Body of pancreas (tissue), 4 donors: ENCODE measurements around the gene NIPSNAP2. TPM values are rescaled to one million over a fixed set of nuclear protein-coding genes. Genes with fewer than 3 reads are reported as not detected.
"Not testable (repeated sequence)": the region's sequence is repeated elsewhere in the genome, so short reads cannot be mapped to it uniquely, and the experiment has no call there.

Experiments
- ATAC-seq: fragments of 150-250 bp; one replicate; pipeline ENCODE4 v1.9.1; 2016
- DNase-seq, 4 donors: peaks; one replicate each; pipeline ENCODE4 v3.0.0-alpha.2; 2019
- H3K27ac ChIP-seq, 4 donors: fragments of 200-600 bp; sonication (generic); 1 replicate in 3 of 4; 2 replicates in 1 of 4; pipeline versions ENCODE4 v1.5.1 to v1.6.1; 2016 to 2019; ENCODE audit warnings: mild to moderate bottlenecking in 1 of 4, mixed read lengths in 1 of 4, moderate library complexity in 1 of 4
- H3K27me3 ChIP-seq, 2 donors: fragments of 200-600 bp; sonication (generic); one replicate each; pipeline ENCODE4 v1.6.0; 2016; ENCODE audit warnings: mild to moderate bottlenecking in 1 of 2
- H3K36me3 ChIP-seq, 2 donors: fragments of 200-600 bp; sonication (generic); replicated peaks in 1 of 2; 2 replicates each; pipeline ENCODE4 v1.5.1; 2016; ENCODE audit warnings: low read depth in 2 of 2; ENCODE audit not compliant: insufficient read depth in 1 of 2
- H3K4me1 ChIP-seq: fragments of 200-600 bp; sonication (generic); one replicate; pipeline ENCODE4 v1.6.0; 2016
- H3K4me3 ChIP-seq, 2 donors: fragments of 200-600 bp; sonication (generic); 1 replicate in 1 of 2; 2 replicates in 1 of 2; pipeline ENCODE4 v1.5.1; 2016 to 2019
- H3K9me3 ChIP-seq, 3 donors: fragments of 200-600 bp; sonication (generic); 1 replicate in 2 of 3; 2 replicates in 1 of 3; pipeline ENCODE4 v1.5.1; 2016
- POLR2A ChIP-seq, 3 donors: fragments of 450-650 bp; IDR thresholded peaks; one replicate each; pipeline ENCODE4 v1.6.1; 2016; ENCODE audit warnings: antibody characterized with exemption in 3 of 3, mild to moderate bottlenecking in 2 of 3
- WGBS, 2 donors: methylation state at CpG; one replicate each; pipeline ENCODE4 v1.1.5; 2017; 5-methylcytosine and 5-hydroxymethylcytosine counted together
- intact Hi-C: fragments of 100-400 bp; cut with DNase I; formaldehyde crosslinking; loops from one replicate; pipeline ENCODE4 v1.15.1; 2023
- total RNA-seq, 2 donors: library from RNA; depleted of rRNA; stranded (reverse); fragments of >200 nt; gene quantifications; one replicate each; pipeline ENCODE4 v1.1.0, GENCODE V29; 2016
- TF ChIP-seq, protein P1 (sequence below), 7 experiments: fragments of 450-650 bp in 4 of 7; fragments of 200-600 bp in 3 of 7; sonication (generic) in 3 of 7; IDR thresholded peaks; one replicate each; pipeline ENCODE4 v1.5.1; 2016 to 2019; ENCODE audit warnings: antibody characterized with exemption in 7 of 7

NIPSNAP2 gene
- total RNA-seq, 2 donors from 2014 or later, result 42.5 to 51.6 TPM

DNA sequence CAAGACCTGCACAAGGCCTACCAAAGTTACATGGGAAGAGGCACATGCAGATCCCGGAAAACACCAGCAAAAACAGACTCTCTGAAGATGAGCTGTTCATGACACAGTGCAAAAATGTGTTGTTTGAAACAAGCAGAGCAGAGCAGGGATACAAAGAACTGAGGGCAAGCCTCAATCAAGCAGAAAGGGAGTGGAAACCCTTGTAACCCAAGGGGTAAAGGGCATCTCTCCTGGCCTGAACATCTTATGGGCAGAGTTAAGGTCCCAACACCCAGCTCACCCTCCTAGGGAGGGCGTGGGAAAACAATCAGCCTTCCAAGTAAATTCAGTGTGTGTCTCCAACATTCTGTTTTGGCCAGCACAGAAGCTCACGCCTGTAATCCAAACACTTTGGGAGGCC, 76.3 kb downstream of the NIPSNAP2 start:
- intact Hi-C loops, result no loop called here
- Histone ChIP-seq H3K4me1 (peaks cover 3% of the 10 kb centered on the region), H3K4me3 (no peak overlapping the region), H3K36me3 (no peaks in the 10 kb centered on the region), H3K27me3 (no peaks in the 10 kb centered on the region), H3K27ac (no peak overlapping the region), H3K9me3 (no peaks in the 10 kb centered on the region)
- no peak for TF ChIP-seq POLR2A (IDR thresholded peaks at IDR 0.05)
- TF ChIP-seq, protein P1, sequence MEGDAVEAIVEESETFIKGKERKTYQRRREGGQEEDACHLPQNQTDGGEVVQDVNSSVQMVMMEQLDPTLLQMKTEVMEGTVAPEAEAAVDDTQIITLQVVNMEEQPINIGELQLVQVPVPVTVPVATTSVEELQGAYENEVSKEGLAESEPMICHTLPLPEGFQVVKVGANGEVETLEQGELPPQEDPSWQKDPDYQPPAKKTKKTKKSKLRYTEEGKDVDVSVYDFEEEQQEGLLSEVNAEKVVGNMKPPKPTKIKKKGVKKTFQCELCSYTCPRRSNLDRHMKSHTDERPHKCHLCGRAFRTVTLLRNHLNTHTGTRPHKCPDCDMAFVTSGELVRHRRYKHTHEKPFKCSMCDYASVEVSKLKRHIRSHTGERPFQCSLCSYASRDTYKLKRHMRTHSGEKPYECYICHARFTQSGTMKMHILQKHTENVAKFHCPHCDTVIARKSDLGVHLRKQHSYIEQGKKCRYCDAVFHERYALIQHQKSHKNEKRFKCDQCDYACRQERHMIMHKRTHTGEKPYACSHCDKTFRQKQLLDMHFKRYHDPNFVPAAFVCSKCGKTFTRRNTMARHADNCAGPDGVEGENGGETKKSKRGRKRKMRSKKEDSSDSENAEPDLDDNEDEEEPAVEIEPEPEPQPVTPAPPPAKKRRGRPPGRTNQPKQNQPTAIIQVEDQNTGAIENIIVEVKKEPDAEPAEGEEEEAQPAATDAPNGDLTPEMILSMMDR (IDR thresholded peaks at IDR 0.05), result no peak
- 58 to 62% methylated on average over 3 of the region's 3 CpGs for WGBS, 2 donors
- ATAC-seq, result no peak
- DNase-seq, result no peak

DNA sequence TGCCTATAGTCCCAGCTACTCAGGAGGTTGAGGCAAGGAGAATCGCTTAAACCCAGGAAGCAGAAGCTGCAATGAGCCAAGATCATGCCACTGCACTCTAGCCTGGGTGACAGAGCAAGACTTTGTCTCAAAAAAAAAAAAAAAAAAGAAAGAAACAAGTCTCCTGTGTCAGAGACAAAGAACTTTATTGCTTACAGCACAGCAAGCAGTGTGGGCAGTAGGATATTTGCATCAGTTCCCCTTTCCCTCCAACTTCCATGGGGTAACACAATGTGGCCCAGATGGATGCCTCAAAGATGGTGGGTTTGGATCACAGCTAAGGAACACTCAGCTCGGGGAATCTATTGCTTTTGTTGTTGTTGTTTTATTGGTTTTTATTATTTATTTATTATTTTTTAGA, 81.4 kb downstream of the NIPSNAP2 start:
- WGBS, 2 donors, result 90 to 96% methylated on average over 2 of the region's 2 CpGs
- H3K36me3 ChIP-seq, ATAC-seq, H3K27me3 ChIP-seq, H3K9me3 ChIP-seq, intact Hi-C loops, H3K4me3 ChIP-seq, DNase-seq: not testable (repeated sequence)
- H3K4me1 ChIP-seq, result peaks cover 54% of the 10 kb centered on the region
- H3K27ac ChIP-seq, result peak overlapping the region in 2 of 4 donors; percentile 84 to 88

DNA sequence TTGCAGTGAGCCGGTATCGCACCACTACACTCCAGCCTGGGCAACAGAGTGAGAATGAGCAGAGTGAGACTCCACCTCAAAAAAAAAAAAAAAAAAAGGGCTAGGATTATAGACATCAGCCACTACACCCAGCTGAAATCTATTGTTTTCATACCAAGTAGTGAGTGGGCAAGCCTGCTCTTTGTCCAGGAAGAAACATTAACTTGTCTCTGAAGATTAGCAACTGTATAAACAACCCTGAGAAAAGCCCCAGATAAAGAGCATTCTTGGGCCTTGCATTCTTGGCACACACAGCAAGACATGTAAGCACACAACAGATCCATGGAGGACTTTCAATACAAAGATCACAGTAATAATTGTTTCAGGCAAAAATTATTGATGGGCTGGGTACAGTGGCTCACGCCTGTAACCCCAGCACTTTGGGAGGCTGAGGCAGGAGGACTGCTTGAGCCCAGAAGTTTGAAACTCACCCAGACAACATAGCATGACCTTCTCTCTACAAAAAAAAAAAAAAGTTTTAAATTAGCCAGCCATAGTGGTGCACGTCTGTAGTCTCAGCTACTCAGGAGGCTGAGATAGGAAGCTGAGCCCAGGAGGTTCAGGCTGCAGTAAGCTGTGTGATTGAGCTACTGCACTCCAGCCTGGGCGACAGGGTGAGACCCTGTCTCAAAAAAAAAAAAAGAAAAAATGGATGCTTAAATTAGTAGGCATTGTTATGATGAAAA, 82.5 kb downstream of the NIPSNAP2 start:
- Histone ChIP-seq H3K27me3 (no peaks in the 10 kb centered on the region), H3K4me1 (peaks cover 55% of the 10 kb centered on the region), H3K9me3 (no peaks in the 10 kb centered on the region), H3K4me3 (no peak overlapping the region), H3K36me3 (no peaks in the 10 kb centered on the region), H3K27ac (peak overlapping the region; percentile 74 to 88 (median 84))
- peak; percentile 53 to 82 (median 69) for DNase-seq
- WGBS, 2 donors, result 16 to 18% methylated on average over 5 of the region's 5 CpGs
- intact Hi-C loops, result no loop called here
- peak; percentile 57 for ATAC-seq
- TF ChIP-seq POLR2A (IDR thresholded peaks at IDR 0.05), result no peak
- TF ChIP-seq, protein P1 (IDR thresholded peaks at IDR 0.05), result no peak

DNA sequence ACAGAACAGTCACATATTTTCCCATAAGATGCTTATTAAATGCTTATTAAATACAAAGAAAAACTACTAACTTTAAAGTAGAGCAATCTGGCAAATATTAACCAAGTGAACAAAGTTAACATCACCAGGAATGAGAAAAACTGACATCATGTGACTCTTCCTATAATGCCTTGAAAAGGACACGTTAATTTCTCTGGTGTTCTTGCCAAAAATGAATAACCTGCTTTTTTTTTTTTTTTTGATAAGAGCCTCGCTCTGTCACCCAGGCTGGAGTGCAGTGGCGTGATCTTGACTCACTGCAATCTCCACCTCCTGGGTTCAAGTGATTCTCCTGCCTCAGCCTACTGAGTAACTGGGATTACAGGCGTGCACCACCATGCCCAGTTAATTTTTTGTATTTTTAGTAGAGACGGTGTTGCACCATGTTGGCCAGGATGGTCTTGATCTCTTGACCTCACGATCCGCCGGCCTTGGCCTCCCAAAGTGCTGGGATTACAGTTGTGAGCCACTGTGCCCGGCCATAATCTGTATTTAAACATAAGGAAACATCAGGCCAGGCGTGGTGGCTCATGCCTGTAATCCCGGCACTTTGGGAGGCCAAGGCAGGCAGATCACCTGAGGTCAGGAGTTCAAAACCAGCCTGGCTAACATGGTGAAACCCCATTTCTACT, 83.2 kb downstream of the NIPSNAP2 start:
- H3K9me3 ChIP-seq, H3K27me3 ChIP-seq, intact Hi-C loops, H3K4me3 ChIP-seq, H3K36me3 ChIP-seq: not testable (repeated sequence)
- ATAC-seq, result peak; percentile 9
- TF ChIP-seq POLR2A (IDR thresholded peaks at IDR 0.05), result peak in 1 of 3 donors; percentile 16
- Histone ChIP-seq H3K4me1 (peaks cover 59% of the 10 kb centered on the region), H3K27ac (peak overlapping the region; percentile 71 to 88 (median 79))
- DNase-seq, result peak in 3 of 4 donors; percentile 24 to 38 (median 34)
- 25 to 32% methylated on average over 9 to 11 of the region's 11 CpGs for WGBS, 2 donors

DNA sequence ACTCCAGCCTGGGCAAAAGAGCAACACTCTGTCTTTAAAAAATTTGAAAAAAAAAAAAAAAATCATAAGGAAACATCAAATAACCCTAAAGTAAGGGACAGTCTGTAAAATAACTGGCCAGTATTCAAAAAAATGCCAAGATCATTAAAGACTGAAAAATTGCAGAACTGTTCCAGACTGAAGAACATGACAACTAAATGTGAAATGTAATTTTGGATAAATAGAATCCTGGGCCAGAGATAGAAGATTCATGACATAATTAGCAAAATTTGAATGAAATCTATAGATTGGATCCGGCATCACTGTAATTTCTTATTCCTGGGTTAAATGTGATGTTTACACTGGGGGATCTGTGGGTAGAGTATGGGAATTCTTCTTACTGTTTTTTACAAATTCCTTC, 83.9 kb downstream of the NIPSNAP2 start:
- Histone ChIP-seq H3K4me1 (peaks cover 65% of the 10 kb centered on the region), H3K27me3 (no peaks in the 10 kb centered on the region), H3K4me3 (no peak overlapping the region), H3K9me3 (no peaks in the 10 kb centered on the region), H3K27ac (peak overlapping the region in 3 of 4 donors; percentile 74 to 88 (median 84)), H3K36me3 (peaks cover 0 to 1% of the 10 kb centered on the region in 2 donors)
- ATAC-seq, result no peak
- no peak for DNase-seq
- WGBS, 2 donors, result 88 to 91% methylated on average over 1 of the region's 1 CpG
- intact Hi-C loops, result no loop called here
- TF ChIP-seq POLR2A (IDR thresholded peaks at IDR 0.05), result no peak
- TF ChIP-seq, protein P1 (IDR thresholded peaks at IDR 0.05), result no peak
